GM18870 (cell line): Measurements from ENCODE around the gene KLRK1.
"Not testable (repeated sequence)": the region's sequence is repeated elsewhere in the genome, so short reads cannot be mapped to it uniquely, and the experiment has no call there.

Source experiments
- ATAC-seq: cut with Tn5 transposase; IDR thresholded peaks from one replicate; pipeline ENCODE4 v1.9.1; 2021; ENCODE audit warnings: moderate library complexity; ENCODE audit not compliant: unreplicated experiment

The KLRK1 gene

GRCh38 chr12:10390991-10391390, 1.1 kb upstream of the KLRK1 start:
- not testable (repeated sequence) for ATAC-seq

DNA sequence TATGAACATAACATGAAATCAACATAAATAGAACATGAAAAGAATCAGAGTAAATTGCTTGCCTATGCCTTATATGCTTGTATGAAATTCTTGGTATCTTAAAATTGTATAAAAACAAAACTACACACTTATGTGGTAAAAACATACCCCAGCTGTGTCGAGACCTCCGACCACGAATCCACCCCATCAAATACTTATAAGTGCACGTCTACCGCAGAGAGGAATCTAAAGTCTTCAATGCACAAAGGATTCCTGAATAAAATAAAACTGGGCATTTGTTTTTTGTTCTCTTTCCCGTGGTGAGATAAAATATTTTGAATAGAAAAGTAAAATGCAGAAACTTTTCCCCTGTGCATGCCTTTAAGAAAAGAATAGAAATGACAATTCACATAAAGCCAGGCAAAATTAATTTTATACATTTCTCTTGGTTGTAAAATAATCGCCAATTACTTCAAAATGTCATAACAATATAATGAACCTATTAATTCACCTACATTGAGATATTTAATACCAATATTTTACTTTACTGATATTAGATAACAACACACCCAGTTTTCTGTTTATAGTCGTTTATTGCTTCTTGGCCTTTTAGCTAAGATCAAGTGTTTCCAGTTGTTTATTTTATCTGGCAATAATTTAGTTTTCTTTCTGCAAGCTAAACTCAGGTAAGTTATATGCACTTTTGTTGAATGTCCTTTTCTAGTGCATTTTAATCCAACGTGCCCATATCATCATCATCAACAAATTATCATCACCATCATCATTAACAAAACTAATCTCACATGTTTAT, 1.0 kb downstream of the KLRK1 start:
- no peak for ATAC-seq

- not testable (repeated sequence) for ATAC-seq
Observed at GRCh38 chr12:10387498-10387897, 2.3 kb downstream of the KLRK1 start.

DNA sequence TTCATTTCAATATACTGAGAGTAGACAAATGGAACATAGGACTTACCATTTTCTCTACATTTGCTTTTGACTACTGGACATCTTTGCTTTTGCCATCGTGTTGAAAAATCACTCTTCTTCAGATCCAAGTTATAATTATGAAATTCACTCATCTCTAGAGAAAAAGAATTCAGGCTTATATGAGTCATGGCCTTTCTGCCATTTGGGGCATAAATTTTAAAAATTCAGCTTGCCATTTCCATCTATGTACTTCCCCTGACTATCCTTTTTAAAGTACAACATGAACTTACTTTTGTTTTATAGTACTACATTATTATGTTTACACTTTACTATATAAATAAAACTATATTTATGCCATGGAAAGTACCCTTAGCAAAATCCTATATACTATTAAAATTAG, 3.0 kb downstream of the KLRK1 start:
- no peak for ATAC-seq

- ATAC-seq: no peak
Observed at GRCh38 chr12:10385166-10385613, 4.7 kb downstream of the KLRK1 start.

DNA sequence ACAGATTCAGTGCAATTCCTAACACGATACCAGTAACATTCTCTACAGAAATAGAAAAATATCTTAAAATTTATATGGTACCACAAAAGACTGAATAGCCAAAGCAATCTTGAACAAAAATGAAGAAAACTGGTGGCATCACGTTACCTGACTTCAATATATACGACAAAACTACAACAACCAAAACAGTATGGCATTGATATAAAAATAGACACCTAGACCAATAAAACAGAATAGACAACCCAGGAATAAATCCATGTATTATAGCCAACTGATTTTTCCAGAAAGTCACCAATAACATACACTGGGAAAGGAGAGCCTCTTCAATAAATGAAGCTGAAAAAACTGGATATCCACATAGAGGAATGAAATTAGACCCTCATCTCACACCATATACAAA, 5.7 kb downstream of the KLRK1 start:
- no peak for ATAC-seq

GRCh38 chr12:10381928-10382628, 7.8 kb downstream of the KLRK1 start:
- ATAC-seq: no peak

- not testable (repeated sequence) for ATAC-seq
Observed at GRCh38 chr12:10378737-10379136, 11.1 kb downstream of the KLRK1 start.

DNA sequence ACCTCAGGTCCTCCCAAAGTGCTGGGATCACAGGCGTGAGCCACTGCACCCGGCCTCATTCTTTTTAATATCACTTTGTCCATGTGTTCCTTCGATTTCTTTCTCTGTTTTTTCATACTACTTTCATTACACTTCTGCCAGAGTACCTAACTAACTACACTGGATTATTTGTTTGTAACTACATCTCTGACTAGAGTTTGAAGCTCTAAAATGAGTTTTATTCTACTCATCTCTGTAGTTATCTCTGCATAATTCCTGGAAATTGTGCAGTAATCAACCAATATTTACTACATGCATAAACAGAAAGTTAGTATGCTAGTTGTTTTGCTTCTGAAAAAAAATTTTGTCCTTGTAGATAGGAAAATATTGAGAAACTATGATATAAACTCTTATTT, 15.2 kb downstream of the KLRK1 start:
- no peak for ATAC-seq

GRCh38 chr12:10372559-10372958, 17.3 kb downstream of the KLRK1 start:
- no peak for ATAC-seq

- not testable (repeated sequence) for ATAC-seq
Observed at GRCh38 chr12:10371893-10372535, 17.8 kb downstream of the KLRK1 start.

GRCh38 chr12:10369557-10370415, 20.1 kb downstream of the KLRK1 start:
- ATAC-seq: no peak

- no peak for ATAC-seq
Observed at GRCh38 chr12:10368206-10369171, 21.4 kb downstream of the KLRK1 start.

DNA sequence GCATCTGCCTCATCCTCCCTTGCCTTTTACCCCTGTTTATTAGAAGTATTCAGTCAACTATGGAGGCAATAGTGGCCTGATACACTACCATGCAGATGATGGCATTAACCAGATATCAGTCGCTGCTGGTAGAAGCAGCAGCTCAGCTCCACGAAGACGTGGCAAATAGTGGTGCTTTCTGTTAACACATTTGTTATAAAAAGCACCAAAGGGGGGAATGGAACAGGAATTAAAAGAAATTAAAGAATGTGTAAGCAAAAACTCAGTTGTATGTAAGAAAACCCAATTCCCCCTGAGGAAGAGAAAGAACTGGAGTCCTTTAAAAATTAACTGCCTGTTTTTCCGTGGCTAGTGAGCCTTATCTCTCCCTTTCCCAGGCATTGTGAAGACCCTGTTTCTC, 22.1 kb downstream of the KLRK1 start:
- not testable (repeated sequence) for ATAC-seq

DNA sequence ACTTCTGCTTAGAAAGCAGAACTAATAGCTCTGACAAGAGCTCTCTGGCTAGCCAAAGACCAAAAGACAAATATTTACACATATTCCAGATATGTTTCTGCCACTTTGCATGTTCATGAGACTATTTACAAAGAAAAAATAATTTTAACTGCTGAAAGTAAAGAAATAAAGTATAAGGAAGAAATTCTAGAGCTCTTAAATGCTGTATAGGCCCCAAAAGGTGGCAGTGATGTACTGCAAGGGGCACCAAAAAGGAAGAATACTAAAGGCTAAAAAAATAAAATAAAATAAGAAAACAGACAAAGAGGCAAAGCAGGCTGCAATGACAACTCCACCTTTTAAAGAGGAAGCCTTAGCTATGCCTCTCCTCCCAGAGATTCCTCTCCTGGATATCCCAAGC, 23.0 kb downstream of the KLRK1 start:
- no peak for ATAC-seq

DNA sequence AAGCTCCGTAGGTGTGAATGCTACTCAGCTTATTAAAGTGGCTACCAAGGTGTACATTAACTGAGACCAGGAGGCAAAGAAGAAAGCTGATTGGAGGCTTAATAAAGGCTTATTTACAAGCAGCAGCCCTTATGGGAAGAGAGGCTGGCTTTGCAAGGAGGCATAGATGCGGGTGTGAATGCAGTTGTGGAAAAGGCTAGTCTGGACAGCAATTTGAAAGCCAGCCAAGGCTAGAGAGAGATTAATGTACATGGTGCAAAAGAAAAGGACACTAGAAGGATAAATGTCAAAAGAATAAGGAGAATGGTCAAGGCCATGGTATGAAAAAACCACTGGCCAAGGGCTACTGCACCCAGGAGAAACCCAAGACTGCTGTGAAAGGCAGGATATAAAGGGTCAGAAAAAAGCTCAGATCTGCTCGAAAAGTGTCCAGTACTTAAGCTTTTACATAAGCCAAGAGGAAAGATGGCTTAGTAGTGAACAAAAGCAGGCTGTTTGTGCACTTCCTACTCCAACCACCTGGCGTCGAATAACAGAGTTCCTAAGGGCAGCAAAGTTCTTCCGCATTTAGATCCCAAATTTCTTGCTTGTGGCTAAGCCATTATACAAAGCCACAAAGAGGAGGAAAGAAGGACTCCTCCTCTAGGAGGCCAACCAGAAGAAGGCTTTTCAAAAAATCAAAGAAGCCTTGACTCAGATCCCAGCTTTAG, 24.0 kb downstream of the KLRK1 start:
- ATAC-seq: no peak

GRCh38 chr12:10364815-10365622, 24.8 kb downstream of the KLRK1 start:
- peak; percentile 52 for ATAC-seq
